NT2/D1 (cell line): ENCODE data around the gene SLC16A6.

ENCODE experiments used
- SUZ12 ChIP-seq: IDR thresholded peaks from 2 replicates; pipeline ENCODE4 v1.6.1; 2011; ENCODE audit not compliant: insufficient read length, insufficient read depth; ENCODE audit errors: extremely low read depth
- YY1 ChIP-seq: IDR thresholded peaks from 2 replicates; pipeline ENCODE4 v1.6.1; 2011; ENCODE audit not compliant: insufficient read length, insufficient read depth
- ZNF274 ChIP-seq: IDR thresholded peaks from 2 replicates; pipeline ENCODE4 v1.6.1; 2011; ENCODE audit warnings: mild to moderate bottlenecking, low read depth, low read length

DNA sequence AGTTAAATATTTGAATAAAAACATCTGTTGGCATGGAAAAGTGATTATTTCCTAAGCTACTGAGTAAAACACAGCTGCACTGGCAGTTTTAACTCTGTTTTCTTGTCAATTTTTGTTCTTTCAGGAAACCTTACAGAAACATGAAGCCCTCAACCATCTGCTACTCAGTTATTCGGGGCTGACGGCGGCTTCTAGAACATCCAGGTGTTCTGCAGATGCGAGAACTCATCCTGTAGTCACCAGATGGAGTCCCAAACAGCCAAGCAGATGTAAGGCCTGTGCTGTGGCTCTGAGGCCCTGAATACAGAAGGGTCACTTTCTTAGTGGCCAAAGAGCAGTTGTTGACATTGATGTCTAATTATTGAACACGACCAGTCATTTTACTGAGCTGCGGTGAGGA, 15.9 kb upstream of the SLC16A6 start:
- TF ChIP-seq SUZ12 (no peak), YY1 (no peak), ZNF274 (peak; percentile 39; the same call in 1 of the 2 replicates)
